Gastroesophageal sphincter (tissue), 2 donors: ENCODE results near the gene RRP12.

Experiments
- EP300 ChIP-seq: sonication (generic); formaldehyde crosslinking; IDR thresholded peaks from one replicate; pipeline ENCODE4 v1.6.1; 2017; ENCODE audit warnings: antibody characterized with exemption, mild to moderate bottlenecking
- POLR2AphosphoS5 ChIP-seq: sonication (generic); formaldehyde crosslinking; IDR thresholded peaks from one replicate; pipeline ENCODE4 v1.6.1; 2017; ENCODE audit warnings: antibody characterized with exemption

GRCh38 chr10:97425964-97426775 lies 25.0 kb upstream of the RRP12 start, which contains the start of gene PGAM1:
- TF ChIP-seq POLR2AphosphoS5 (peak; percentile 57), EP300 (no peak)
